ENCODE data around the gene PWWP2B.

DNA sequence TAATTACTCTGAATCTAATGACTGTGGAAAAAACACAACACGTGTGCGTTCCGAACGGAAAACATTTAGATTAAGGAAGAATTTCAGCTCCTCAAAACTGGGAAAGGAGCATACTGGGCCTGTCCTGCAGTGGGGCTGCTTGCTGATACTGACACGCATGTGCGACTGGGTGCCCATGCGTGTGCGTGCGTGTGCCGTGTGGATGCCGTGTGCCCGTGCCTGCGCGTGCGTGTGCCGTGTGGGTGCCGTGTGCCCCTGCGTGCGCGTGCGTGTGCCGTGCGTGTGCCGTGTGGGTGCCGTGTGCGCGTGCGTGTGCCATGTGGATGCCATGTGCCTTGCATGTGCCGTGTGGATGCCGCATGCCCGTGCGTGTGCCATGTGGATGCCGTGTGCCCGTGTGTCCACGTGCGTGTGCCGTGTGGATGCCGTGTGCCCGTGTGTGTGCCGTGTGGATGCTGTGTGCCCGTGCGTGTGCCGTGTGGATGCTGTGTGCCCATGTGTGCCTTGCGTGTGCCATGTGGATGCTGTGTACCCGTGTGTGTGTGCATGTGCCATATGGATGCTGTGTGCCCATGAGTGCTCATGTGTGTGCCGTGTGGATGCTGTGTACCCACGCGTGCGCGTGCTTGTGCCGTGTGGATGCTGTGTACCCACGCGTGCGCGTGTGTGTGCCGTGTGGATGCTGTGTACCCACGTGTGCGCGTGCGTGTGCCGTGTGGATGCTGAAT is 28.2 kb downstream of the PWWP2B start:
- TF ChIP-seq CTCF (conservative IDR thresholded peaks at IDR 0.05; ENCODE audit: low read length), result no peak
- TF ChIP-seq EZH2phosphoT487 (IDR thresholded peaks at IDR 0.05; ENCODE audit: borderline replicate concordance), result no peak

Data from Loucy (cell line).